Breast epithelium (tissue), 4 donors: ENCODE measurements around the gene SRP68. TPM values are rescaled to one million over a fixed set of nuclear protein-coding genes. Genes with fewer than 3 reads are reported as not detected.
A peak's percentile ranks its signal among the peaks of the same experiment; 100 is the strongest.

Experiments used
- DNase-seq, 2 donors: peaks; one replicate each; pipeline ENCODE4 v3.0.0-alpha.2; 2019; ENCODE audit warnings: low spot score in 2 of 2
- H3K27ac ChIP-seq, 2 donors: fragments of 200-600 bp; sonication (generic) in 1 of 2; one replicate each; pipeline ENCODE4 v1.5.1; 2016 to 2019; ENCODE audit warnings: mild to moderate bottlenecking in 1 of 2
- H3K27me3 ChIP-seq, 2 donors: fragments of 200-600 bp; sonication (generic) in 1 of 2; one replicate each; pipeline versions ENCODE4 v1.5.1 to v1.6.0; 2017 to 2019; ENCODE audit warnings: control low read depth in 1 of 2, mild to moderate bottlenecking in 1 of 2
- H3K36me3 ChIP-seq: fragments of 200-600 bp; one replicate; pipeline ENCODE4 v1.5.1; 2019
- H3K4me1 ChIP-seq, 2 donors: fragments of 200-600 bp; sonication (generic); one replicate each; pipeline ENCODE4 v1.5.1; 2016 to 2019; ENCODE audit warnings: control low read depth in 1 of 2
- H3K4me3 ChIP-seq, 3 donors: fragments of 200-600 bp; sonication (generic); 1 replicate in 2 of 3; 2 replicates in 1 of 3; pipeline ENCODE4 v1.5.1; 2016 to 2019; ENCODE audit warnings: mild to moderate bottlenecking in 3 of 3, moderate library complexity in 2 of 3
- H3K9me3 ChIP-seq, 2 donors: fragments of 200-600 bp; sonication (generic) in 1 of 2; one replicate each; pipeline ENCODE4 v1.5.1; 2016 to 2019; ENCODE audit warnings: control low read depth in 1 of 2
- CTCF ChIP-seq, 3 donors: fragments of 450-650 bp; IDR thresholded peaks; one replicate each; pipeline ENCODE4 v1.5.1; 2016 to 2017; ENCODE audit warnings: antibody characterized with exemption in 3 of 3, mild to moderate bottlenecking in 3 of 3, moderate library complexity in 3 of 3
- POLR2A ChIP-seq: fragments of 450-650 bp; IDR thresholded peaks from one replicate; pipeline ENCODE4 v1.6.1; 2016; ENCODE audit warnings: antibody characterized with exemption, mild to moderate bottlenecking, moderate library complexity
- POLR2AphosphoS5 ChIP-seq, 3 donors: sonication (generic); formaldehyde crosslinking; IDR thresholded peaks; one replicate each; pipeline ENCODE4 v1.6.1; 2017; ENCODE audit warnings: antibody characterized with exemption in 3 of 3
- intact Hi-C: fragments of 100-400 bp; cut with DNase I; formaldehyde crosslinking; loops from one replicate; pipeline ENCODE4 v1.15.1; 2023; ENCODE audit warnings: low total_unique reads
- total RNA-seq, 3 donors: library from RNA; depleted of rRNA; stranded (reverse); fragments of >200 nt; gene quantifications; one replicate each; pipeline ENCODE4 v1.1.0, GENCODE V29; 2016

SRP68 gene
- total RNA-seq, 3 donors from 2014 or later: 41.3 to 49.6 (median 48.3) TPM

DNA sequence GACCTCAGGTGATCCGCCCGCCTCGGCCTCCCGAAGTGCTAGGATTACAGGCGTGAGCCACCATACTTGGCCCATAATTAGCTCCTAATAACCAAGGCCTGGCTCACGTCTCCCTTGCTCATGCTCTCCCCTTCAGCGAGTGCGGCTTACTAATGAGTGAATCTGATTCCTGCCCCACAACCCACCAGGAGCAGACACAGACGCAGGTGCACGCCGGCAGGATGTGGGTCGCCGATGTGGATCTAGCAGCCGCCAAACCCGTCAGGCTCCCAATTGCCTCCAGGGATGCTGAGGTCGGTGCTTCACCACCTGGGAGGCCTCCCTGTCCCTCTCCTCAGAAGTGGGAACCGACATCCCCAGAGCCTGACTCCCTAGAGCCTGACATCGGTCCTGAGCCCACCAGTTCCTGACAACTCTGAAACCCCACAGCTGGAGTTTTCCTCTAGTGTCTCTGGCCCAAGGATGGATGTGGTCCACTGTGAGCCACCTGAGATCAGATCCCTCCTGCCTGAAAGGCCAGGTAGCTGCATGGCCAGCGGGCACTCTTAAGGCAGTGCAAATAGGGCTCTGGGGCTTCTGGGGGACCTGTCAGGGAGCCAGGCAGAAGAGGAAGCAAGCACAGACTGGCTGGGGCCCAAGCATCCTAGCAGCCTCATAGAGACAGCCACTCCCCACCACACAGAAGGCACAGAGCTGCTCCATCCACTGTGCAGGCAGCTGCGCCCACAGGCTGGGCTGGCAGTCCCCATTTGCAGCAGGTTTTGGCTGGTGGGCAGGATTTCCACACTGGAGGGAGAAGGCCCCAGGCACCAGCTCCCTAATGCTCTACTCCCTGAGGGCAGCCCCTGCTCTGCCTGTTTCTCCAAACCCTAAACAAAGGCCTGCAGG, 20.5 kb upstream of the SRP68 start:
- H3K36me3 ChIP-seq: no peaks in the 10 kb centered on the region
- no peak for DNase-seq
- H3K4me3 ChIP-seq: no peak overlapping the region
- no peak for TF ChIP-seq POLR2AphosphoS5 (IDR thresholded peaks at IDR 0.05)
- TF ChIP-seq POLR2A: no peak
- TF ChIP-seq CTCF (IDR thresholded peaks at IDR 0.05): no peak
- H3K27ac ChIP-seq: no peak overlapping the region
- no peaks in the 10 kb centered on the region for H3K27me3 ChIP-seq
- intact Hi-C loops: no loop called here
- H3K4me1 ChIP-seq: no peaks in the 10 kb centered on the region
- no peaks in the 10 kb centered on the region for H3K9me3 ChIP-seq

DNA sequence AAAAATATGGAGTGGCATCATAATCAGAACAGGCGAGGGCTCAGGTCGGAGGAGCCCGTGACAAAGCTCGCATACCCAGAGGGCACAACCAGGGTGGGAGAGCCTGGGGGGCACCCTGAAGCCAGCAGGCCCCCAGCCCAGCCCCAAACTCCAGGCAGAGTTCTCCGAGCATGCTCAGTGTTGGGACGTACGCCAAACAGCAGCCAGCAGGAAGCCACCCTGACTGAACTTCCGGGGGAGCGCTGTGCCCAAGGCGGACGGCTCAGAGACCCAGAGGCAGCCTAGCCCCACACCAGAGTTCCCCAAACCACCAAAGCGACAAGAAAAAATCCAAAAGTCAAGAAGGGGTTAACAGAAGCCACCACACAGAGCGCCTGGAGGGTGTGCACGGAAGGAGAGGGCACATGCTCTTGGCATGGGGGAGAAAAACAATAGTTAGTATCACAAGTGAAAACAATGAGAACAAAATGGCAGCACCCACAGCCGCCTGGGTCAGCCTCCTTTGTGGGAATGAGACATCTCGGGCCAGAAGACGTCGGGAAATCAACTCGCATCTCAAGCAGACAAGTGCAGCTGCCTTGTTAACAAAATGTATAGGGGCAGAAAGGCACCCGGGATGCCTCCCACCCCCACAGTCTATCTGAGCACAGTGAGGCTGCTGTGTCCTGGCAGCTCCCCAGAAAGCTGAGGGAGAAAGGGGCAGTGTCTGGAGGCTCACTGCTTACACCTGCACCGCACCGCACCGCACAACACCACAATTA, 19.4 kb upstream of the SRP68 start:
- DNase-seq: no peak
- no peaks in the 10 kb centered on the region for H3K36me3 ChIP-seq
- TF ChIP-seq CTCF (IDR thresholded peaks at IDR 0.05): no peak
- no peak for TF ChIP-seq POLR2AphosphoS5 (IDR thresholded peaks at IDR 0.05)
- TF ChIP-seq POLR2A: no peak
- no peaks in the 10 kb centered on the region for H3K4me1 ChIP-seq
- no peak overlapping the region for H3K4me3 ChIP-seq
- intact Hi-C loops: no loop called here
- no peaks in the 10 kb centered on the region for H3K27me3 ChIP-seq
- peak overlapping the region; percentile 52 to 64 for H3K27ac ChIP-seq
- no peaks in the 10 kb centered on the region for H3K9me3 ChIP-seq

- intact Hi-C loops: no loop called here
- H3K27me3 ChIP-seq: no peaks in the 10 kb centered on the region
- no peaks in the 10 kb centered on the region for H3K36me3 ChIP-seq
- H3K9me3 ChIP-seq: no peaks in the 10 kb centered on the region
- DNase-seq: no peak
- no peak overlapping the region for H3K4me3 ChIP-seq
- TF ChIP-seq CTCF (IDR thresholded peaks at IDR 0.05) (no peak), POLR2A (no peak), POLR2AphosphoS5 (IDR thresholded peaks at IDR 0.05) (no peak)
- H3K27ac ChIP-seq: peak overlapping the region; percentile 52 to 64
- no peaks in the 10 kb centered on the region for H3K4me1 ChIP-seq
These were observed 18.3 kb upstream of the SRP68 start for GRCh38 chr17:76090517-76091129.

GRCh38 chr17:76089680-76090516, 17.6 kb upstream of the SRP68 start:
- no peak for DNase-seq
- Histone ChIP-seq H3K36me3 (peaks cover 5% of the 10 kb centered on the region), H3K27me3 (no peaks in the 10 kb centered on the region), H3K27ac (peak overlapping the region; percentile 52 to 64), H3K4me1 (no peaks in the 10 kb centered on the region), H3K9me3 (no peaks in the 10 kb centered on the region), H3K4me3 (no peak overlapping the region)
- intact Hi-C loops: no loop called here
- TF ChIP-seq POLR2A (no peak), CTCF (IDR thresholded peaks at IDR 0.05) (no peak), POLR2AphosphoS5 (IDR thresholded peaks at IDR 0.05) (no peak)
